ENCODE measurements around the gene DEUP1.

DNA sequence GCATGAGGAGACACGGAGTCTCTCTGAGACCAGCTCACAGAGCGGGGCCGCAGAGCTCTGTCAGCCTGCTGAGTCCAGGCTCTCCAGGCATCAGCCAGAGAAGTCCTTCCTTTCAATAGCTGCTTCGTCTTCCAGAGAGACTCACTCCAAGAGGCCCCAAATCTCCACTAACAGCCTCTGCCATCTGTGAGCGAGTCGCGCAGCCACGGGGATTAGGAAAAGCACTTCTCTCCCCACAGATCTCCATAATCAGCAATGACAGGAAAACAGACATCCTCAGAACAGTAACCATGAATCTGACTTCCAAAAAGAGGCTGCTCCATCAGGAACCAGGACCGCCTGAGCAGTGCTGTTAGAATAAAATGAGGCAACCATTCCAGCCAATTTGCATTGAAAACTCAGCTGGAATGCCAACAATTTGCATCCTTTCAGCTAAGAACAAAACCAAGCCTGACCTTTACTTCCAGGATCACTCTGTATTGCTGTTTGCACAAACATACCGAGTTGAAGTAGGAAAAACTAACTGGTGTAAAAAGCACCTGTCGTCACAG lies 147.2 kb downstream of the DEUP1 start:
- TF ChIP-seq POLR2AphosphoS5 (IDR thresholded peaks at IDR 0.05; ENCODE audit: borderline replicate concordance, low read depth, low read length): no peak
- no peak for TF ChIP-seq EZH2 (IDR thresholded peaks at IDR 0.05)
- TF ChIP-seq FOXP2 (optimal IDR thresholded peaks at IDR 0.05; ENCODE audit: control extremely low read depth, extremely low read length, insufficient read depth): no peak

Data from SK-N-MC (cell line).